SU-DHL-6 (cell line): ENCODE measurements around the gene PLEKHH3.

ENCODE experiments used
- H2AFZ ChIP-seq: fragments of 200-600 bp; sonication (generic); 2 replicates; pipeline ENCODE4 v1.6.1; 2014; ENCODE audit warnings: low read depth, mild to moderate bottlenecking, moderate library complexity, mixed read lengths, antibody characterized with exemption, low read length; ENCODE audit not compliant: severe bottlenecking
- H3F3A ChIP-seq: fragments of 200-600 bp; shearing (Covaris generic); 2 replicates; pipeline ENCODE4 v1.6.0; 2016; ENCODE audit warnings: antibody characterized with exemption, mild to moderate bottlenecking; ENCODE audit not compliant: insufficient read depth
- H3K27ac ChIP-seq: fragments of 200-600 bp; sonication (generic); 2 replicates; pipeline ENCODE4 v1.5.1; 2016; ENCODE audit warnings: low read depth, mild to moderate bottlenecking, low read length, moderate library complexity, mixed read lengths
- H3K27me3 ChIP-seq: fragments of 200-600 bp; sonication (generic), shearing (Covaris generic); 2 replicates; pipeline ENCODE4 v1.6.0; 2014; ENCODE audit warnings: mild to moderate bottlenecking, low read length
- H3K36me3 ChIP-seq: fragments of 200-600 bp; sonication (generic); 2 replicates; pipeline ENCODE4 v1.6.1; 2014; ENCODE audit warnings: mild to moderate bottlenecking, low read length, mixed read lengths
- H3K4me2 ChIP-seq: fragments of 300-600, 200-600 bp; shearing (Covaris generic), sonication (generic); 2 replicates; pipeline ENCODE4 v1.6.0; 2014; ENCODE audit warnings: low read length, low read depth, mild to moderate bottlenecking; ENCODE audit not compliant: poor library complexity, severe bottlenecking
- H3K4me3 ChIP-seq: fragments of 200-600 bp; sonication (generic); 2 replicates; pipeline ENCODE4 v1.5.1; 2014; ENCODE audit warnings: antibody characterized with exemption, low read length, mild to moderate bottlenecking, mixed read lengths; ENCODE audit not compliant: insufficient read depth, poor library complexity, severe bottlenecking
- H3K79me2 ChIP-seq: fragments of 200-600 bp; sonication (generic); 2 replicates; pipeline ENCODE4 v1.6.1; 2014; ENCODE audit warnings: mild to moderate bottlenecking, low read length, moderate library complexity; ENCODE audit not compliant: insufficient read depth
- H3K9ac ChIP-seq: fragments of 200-600 bp; sonication (generic); 2 replicates; pipeline ENCODE4 v1.7.0; 2014; ENCODE audit warnings: mild to moderate bottlenecking, low read length
- H3K9me2 ChIP-seq: fragments of 200-600 bp; sonication (generic); replicated peaks from 2 replicates; pipeline ENCODE4 v1.6.1; 2014; ENCODE audit warnings: low read length; ENCODE audit not compliant: insufficient read depth
- H3K9me3 ChIP-seq: fragments of 200-600 bp; sonication (generic); 2 replicates; pipeline ENCODE4 v1.6.1; 2014; ENCODE audit warnings: low read length, mixed read lengths; ENCODE audit not compliant: insufficient read depth
- H4K20me1 ChIP-seq: fragments of 200-600 bp; sonication (generic); 2 replicates; pipeline ENCODE4 v1.6.1; 2014; ENCODE audit warnings: low read depth, mild to moderate bottlenecking, antibody characterized with exemption, low read length, moderate library complexity, mixed read lengths
- EZH2phosphoT487 ChIP-seq: fragments of 200-600 bp; sonication (generic), shearing (Covaris generic); conservative IDR thresholded peaks from 2 replicates; pipeline ENCODE4 v1.6.1; 2018; ENCODE audit warnings: mild to moderate bottlenecking, antibody characterized with exemption, low read length, moderate library complexity, mixed read lengths
- TF ChIP-seq, protein P1 (sequence below): fragments of 200-600 bp; sonication (generic); IDR thresholded peaks from one replicate; pipeline ENCODE4 v1.5.1; 2017; ENCODE audit warnings: antibody characterized with exemption, mild to moderate bottlenecking, low read length, moderate library complexity; ENCODE audit not compliant: insufficient read depth, poor library complexity, severe bottlenecking

PLEKHH3 gene

DNA sequence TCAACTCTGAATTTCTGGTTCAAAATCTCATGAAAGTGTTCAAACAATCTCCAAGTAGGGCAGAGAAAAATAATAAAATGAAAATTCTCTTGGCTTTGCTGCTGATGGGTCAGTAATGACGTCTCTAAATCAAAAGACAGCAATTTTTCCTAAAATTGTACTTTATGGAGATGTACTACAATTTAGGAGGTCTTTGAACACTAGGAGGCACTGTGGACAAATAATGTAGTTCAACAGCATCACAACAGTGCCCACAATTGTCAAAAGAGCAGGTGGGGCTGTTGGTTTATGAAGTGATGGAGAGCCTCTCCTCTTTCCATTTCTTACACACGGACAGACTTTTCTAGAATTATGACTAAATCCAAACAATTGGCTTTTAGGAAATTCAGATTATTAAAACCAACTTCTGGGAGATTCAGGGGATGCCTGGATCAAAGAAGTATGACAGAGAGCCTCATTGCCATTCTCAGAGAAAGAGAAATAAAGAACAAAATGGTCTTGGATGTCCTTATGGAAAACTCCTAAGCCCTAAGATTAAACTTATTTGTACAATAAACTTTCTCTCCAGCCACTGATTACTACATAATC, 44.3 kb upstream of the PLEKHH3 start:
- H3K4me3 ChIP-seq: no peak overlapping the region
- no peaks in the 10 kb centered on the region for H3K79me2 ChIP-seq
- H3F3A ChIP-seq: 0 out of 2 replicates have a peak, but pooled peaks cover 3% of the 10 kb centered on the region
- H3K27me3 ChIP-seq: no peaks in the 10 kb centered on the region
- no peaks in the 10 kb centered on the region for H3K9me2 ChIP-seq
- no peak overlapping the region for H3K27ac ChIP-seq
- H2AFZ ChIP-seq: no peak overlapping the region
- H3K9me3 ChIP-seq: no peaks in the 10 kb centered on the region
- H3K9ac ChIP-seq: no peak overlapping the region
- H4K20me1 ChIP-seq: no peaks in the 10 kb centered on the region
- no peak for TF ChIP-seq EZH2phosphoT487
- TF ChIP-seq, protein P1, sequence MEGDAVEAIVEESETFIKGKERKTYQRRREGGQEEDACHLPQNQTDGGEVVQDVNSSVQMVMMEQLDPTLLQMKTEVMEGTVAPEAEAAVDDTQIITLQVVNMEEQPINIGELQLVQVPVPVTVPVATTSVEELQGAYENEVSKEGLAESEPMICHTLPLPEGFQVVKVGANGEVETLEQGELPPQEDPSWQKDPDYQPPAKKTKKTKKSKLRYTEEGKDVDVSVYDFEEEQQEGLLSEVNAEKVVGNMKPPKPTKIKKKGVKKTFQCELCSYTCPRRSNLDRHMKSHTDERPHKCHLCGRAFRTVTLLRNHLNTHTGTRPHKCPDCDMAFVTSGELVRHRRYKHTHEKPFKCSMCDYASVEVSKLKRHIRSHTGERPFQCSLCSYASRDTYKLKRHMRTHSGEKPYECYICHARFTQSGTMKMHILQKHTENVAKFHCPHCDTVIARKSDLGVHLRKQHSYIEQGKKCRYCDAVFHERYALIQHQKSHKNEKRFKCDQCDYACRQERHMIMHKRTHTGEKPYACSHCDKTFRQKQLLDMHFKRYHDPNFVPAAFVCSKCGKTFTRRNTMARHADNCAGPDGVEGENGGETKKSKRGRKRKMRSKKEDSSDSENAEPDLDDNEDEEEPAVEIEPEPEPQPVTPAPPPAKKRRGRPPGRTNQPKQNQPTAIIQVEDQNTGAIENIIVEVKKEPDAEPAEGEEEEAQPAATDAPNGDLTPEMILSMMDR: peak; percentile 56
- no peak overlapping the region for H3K4me2 ChIP-seq
- H3K36me3 ChIP-seq: peaks cover 4% of the 10 kb centered on the region; the same call in 1 of the 2 replicates

DNA sequence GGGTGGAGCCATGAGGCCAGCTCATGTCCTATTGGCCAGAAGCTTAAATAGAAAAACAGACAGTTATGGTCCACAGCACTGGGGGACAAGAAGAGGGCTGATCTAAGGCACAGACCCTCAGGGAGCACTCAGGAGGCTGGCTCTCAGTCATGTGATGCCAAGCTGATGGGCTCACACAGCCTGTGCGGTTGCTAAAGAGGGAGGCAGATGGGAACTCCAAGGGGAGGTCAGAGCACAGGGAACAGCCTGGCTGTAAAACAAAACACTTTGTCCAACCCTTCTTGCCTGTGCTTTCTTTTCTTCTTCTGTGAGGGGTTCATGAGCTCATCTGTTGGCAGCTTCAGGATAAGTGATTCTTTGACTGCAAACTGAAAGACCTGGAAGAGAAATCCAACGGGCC, 32.8 kb upstream of the PLEKHH3 start:
- Histone ChIP-seq H3K9me3 (no peaks in the 10 kb centered on the region), H3K36me3 (peaks cover 5% of the 10 kb centered on the region; the same call in 1 of the 2 replicates), H3K27me3 (no peaks in the 10 kb centered on the region), H3K4me3 (no peak overlapping the region), H2AFZ (no peak overlapping the region), H3K79me2 (no peaks in the 10 kb centered on the region), H3F3A (no peaks in the 10 kb centered on the region), H3K27ac (no peak overlapping the region), H3K9ac (no peak overlapping the region), H3K4me2 (no peak overlapping the region), H4K20me1 (no peaks in the 10 kb centered on the region), H3K9me2 (no peaks in the 10 kb centered on the region)
- TF ChIP-seq, protein P1: no peak
- no peak for TF ChIP-seq EZH2phosphoT487

DNA sequence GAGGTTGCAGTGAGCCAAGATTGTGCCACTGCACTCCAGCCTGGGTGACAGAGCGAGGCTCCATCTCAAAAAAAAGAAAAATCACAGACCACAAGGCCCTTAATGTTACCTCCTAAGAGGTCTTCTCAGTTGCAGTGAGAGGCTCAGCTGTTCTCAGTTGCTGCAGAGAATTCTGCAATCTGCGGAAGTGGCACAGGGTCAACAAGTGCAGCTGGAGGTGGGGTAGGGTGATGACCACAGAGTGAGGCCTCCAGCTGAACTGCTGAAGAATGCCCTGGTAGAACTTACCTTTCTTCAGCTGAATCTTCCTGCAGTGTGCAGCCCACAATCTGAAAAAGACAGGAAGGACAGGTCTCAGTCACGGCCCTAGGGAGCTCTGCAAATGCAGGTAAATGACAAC, 31.8 kb upstream of the PLEKHH3 start:
- H3K9me2 ChIP-seq: no peaks in the 10 kb centered on the region
- peaks cover 7% of the 10 kb centered on the region; the same call in 1 of the 2 replicates for H3K36me3 ChIP-seq
- H3K4me3 ChIP-seq: no peak overlapping the region
- H3K27me3 ChIP-seq: no peaks in the 10 kb centered on the region
- no peaks in the 10 kb centered on the region for H3K9me3 ChIP-seq
- no peak overlapping the region for H3K4me2 ChIP-seq
- H2AFZ ChIP-seq: no peak overlapping the region
- no peak for TF ChIP-seq EZH2phosphoT487
- TF ChIP-seq, protein P1: no peak
- H3K79me2 ChIP-seq: no peaks in the 10 kb centered on the region
- H3K27ac ChIP-seq: no peak overlapping the region
- H4K20me1 ChIP-seq: no peaks in the 10 kb centered on the region
- no peaks in the 10 kb centered on the region for H3F3A ChIP-seq
- no peak overlapping the region for H3K9ac ChIP-seq
